Loucy (cell line): Measurements from ENCODE around the gene DAB1.

Experiments
- H2AFZ ChIP-seq: fragments of 200-600 bp; sonication (generic); 2 replicates; pipeline ENCODE4 v1.6.0; 2016; ENCODE audit warnings: antibody characterized with exemption, mild to moderate bottlenecking, low read length, moderate library complexity
- H3F3A ChIP-seq: fragments of 200-600 bp; 2 replicates; pipeline ENCODE4 v1.6.0; 2016; ENCODE audit warnings: antibody characterized with exemption, low read depth, mild to moderate bottlenecking
- H3K27me3 ChIP-seq: fragments of 200-600 bp; sonication (generic); 2 replicates; pipeline ENCODE4 v1.6.1; 2014; ENCODE audit warnings: low read length, mild to moderate bottlenecking; ENCODE audit not compliant: insufficient read depth, poor library complexity, severe bottlenecking
- H3K36me3 ChIP-seq: fragments of 200-600 bp; sonication (generic); 2 replicates; pipeline ENCODE4 v1.6.1; 2016; ENCODE audit warnings: low read length; ENCODE audit not compliant: insufficient read depth
- H3K4me1 ChIP-seq: fragments of 200-600 bp; sonication (generic); 2 replicates; pipeline ENCODE4 v1.5.1; 2014; ENCODE audit warnings: low read length, mild to moderate bottlenecking; ENCODE audit not compliant: insufficient read depth, poor library complexity, severe bottlenecking
- H3K4me2 ChIP-seq: fragments of 200-600 bp; sonication (generic); 2 replicates; pipeline ENCODE4 v1.6.0; 2014; ENCODE audit warnings: antibody characterized with exemption, low read length, low read depth, mild to moderate bottlenecking; ENCODE audit not compliant: poor library complexity, severe bottlenecking
- H3K4me3 ChIP-seq: fragments of 200-600 bp; sonication (generic); 2 replicates; pipeline ENCODE4 v1.5.1; 2014; ENCODE audit warnings: low read length, mild to moderate bottlenecking, mixed read lengths; ENCODE audit not compliant: poor library complexity, severe bottlenecking
- H3K79me2 ChIP-seq: fragments of 200-600 bp; sonication (generic); 2 replicates; pipeline ENCODE4 v1.6.1; 2014; ENCODE audit warnings: low read length; ENCODE audit not compliant: insufficient read depth
- H3K9ac ChIP-seq: fragments of 200-600 bp; sonication (generic); 2 replicates; pipeline ENCODE4 v1.6.0; 2014; ENCODE audit warnings: mild to moderate bottlenecking, low read depth, low read length, moderate library complexity; ENCODE audit not compliant: poor library complexity, severe bottlenecking
- H3K9me2 ChIP-seq: fragments of 200-600 bp; sonication (generic); replicated peaks from 2 replicates; pipeline ENCODE4 v1.6.1; 2016; ENCODE audit warnings: low read depth, low read length, mixed read lengths
- H3K9me3 ChIP-seq: fragments of 200-600 bp; sonication (generic); 2 replicates; pipeline ENCODE4 v1.6.1; 2014; ENCODE audit warnings: mild to moderate bottlenecking, antibody characterized with exemption, low read length, low read depth; ENCODE audit not compliant: insufficient read depth
- H4K20me1 ChIP-seq: fragments of 200-600 bp; sonication (generic); 2 replicates; pipeline ENCODE4 v1.6.0; 2014; ENCODE audit warnings: antibody characterized with exemption, low read length, mild to moderate bottlenecking; ENCODE audit not compliant: insufficient read depth, poor library complexity, severe bottlenecking
- CTCF ChIP-seq: fragments of 200-600 bp; sonication (generic); conservative IDR thresholded peaks from 2 replicates; pipeline ENCODE4 v1.5.1; 2014; ENCODE audit warnings: mild to moderate bottlenecking, antibody characterized with exemption, low read length
- EZH2phosphoT487 ChIP-seq: fragments of 200-600 bp; IDR thresholded peaks from 2 replicates; pipeline ENCODE4 v1.6.1; 2018; ENCODE audit warnings: antibody characterized with exemption, mild to moderate bottlenecking, moderate library complexity, borderline replicate concordance

The DAB1 gene

GRCh38 chr1:57179001-57179400 lies 244.9 kb downstream of the DAB1 start:
- no peaks in the 10 kb centered on the region for H3K9me2 ChIP-seq
- H2AFZ ChIP-seq: no peak overlapping the region
- H3K9me3 ChIP-seq: no peaks in the 10 kb centered on the region
- H3K36me3 ChIP-seq: no peaks in the 10 kb centered on the region
- H3K27me3 ChIP-seq: no peaks in the 10 kb centered on the region
- H3F3A ChIP-seq: no peaks in the 10 kb centered on the region
- H3K4me2 ChIP-seq: no peak overlapping the region
- no peaks in the 10 kb centered on the region for H4K20me1 ChIP-seq
- H3K4me3 ChIP-seq: no peak overlapping the region
- no peaks in the 10 kb centered on the region for H3K4me1 ChIP-seq
- no peaks in the 10 kb centered on the region for H3K79me2 ChIP-seq
- TF ChIP-seq EZH2phosphoT487 (no peak), CTCF (no peak)
- no peak overlapping the region for H3K9ac ChIP-seq

DNA sequence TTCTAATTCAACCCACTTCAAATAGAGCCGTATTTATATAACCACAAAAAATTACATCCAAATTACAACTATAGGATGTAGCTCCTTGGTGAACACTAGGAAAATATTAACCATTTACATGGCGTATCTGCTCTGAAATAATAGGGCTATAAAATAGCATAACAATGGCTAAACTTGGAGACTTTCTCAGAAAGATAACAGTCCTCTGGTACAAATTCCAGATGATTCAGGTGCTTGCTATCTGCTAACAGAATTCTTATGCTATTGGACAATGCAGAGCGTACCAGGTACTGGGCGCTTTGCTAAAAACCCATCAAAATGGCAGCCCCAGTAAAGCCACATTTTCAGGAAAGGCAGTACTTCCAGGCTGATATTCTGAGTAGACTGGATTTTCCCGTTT lies 248.4 kb downstream of the DAB1 start:
- Histone ChIP-seq H3F3A (no peaks in the 10 kb centered on the region), H3K79me2 (no peaks in the 10 kb centered on the region), H3K9me2 (no peaks in the 10 kb centered on the region), H3K9me3 (no peaks in the 10 kb centered on the region), H3K9ac (no peak overlapping the region), H3K4me3 (no peak overlapping the region), H3K4me2 (no peak overlapping the region), H3K36me3 (no peaks in the 10 kb centered on the region), H2AFZ (no peak overlapping the region), H3K27me3 (no peaks in the 10 kb centered on the region), H4K20me1 (no peaks in the 10 kb centered on the region), H3K4me1 (no peaks in the 10 kb centered on the region)
- TF ChIP-seq EZH2phosphoT487: no peak
- no peak for TF ChIP-seq CTCF

GRCh38 chr1:57172040-57172439 lies 251.8 kb downstream of the DAB1 start:
- Histone ChIP-seq H3K9me3 (no peaks in the 10 kb centered on the region), H3K9ac (no peak overlapping the region), H3K79me2 (no peaks in the 10 kb centered on the region), H3K27me3 (no peaks in the 10 kb centered on the region), H3K4me2 (no peak overlapping the region), H2AFZ (no peak overlapping the region), H3K4me1 (no peaks in the 10 kb centered on the region), H3K4me3 (no peak overlapping the region), H4K20me1 (no peaks in the 10 kb centered on the region), H3K36me3 (no peaks in the 10 kb centered on the region), H3F3A (no peaks in the 10 kb centered on the region), H3K9me2 (no peaks in the 10 kb centered on the region)
- TF ChIP-seq CTCF (no peak), EZH2phosphoT487 (no peak)
